Panc1 (cell line): ENCODE data around the gene DSCAM. TPM values are rescaled to one million over a fixed set of nuclear protein-coding genes. Genes with fewer than 3 reads are reported as not detected.

ENCODE experiments used
- ATAC-seq: fragments of 200-7000 bp; cut with Tn5 transposase; 2 replicates; pipeline ENCODE4 v1.9.1; 2020; ENCODE audit warnings: mild to moderate bottlenecking, moderate library complexity
- BruUV-seq: library from RNA; stranded (reverse); fragments of 400-500 nt; replicated peaks from 2 replicates; lab custom pipeline; 2021; lab: Mats Ljungman, UMichigan
- CTCF ChIA-PET: fragments of 300-600 bp; sonication (Branson Sonifier 250); formaldehyde crosslinking; loops from one replicate; lab custom pipeline; 2022; ENCODE audit warnings: antibody characterized with exemption; lab: Charles Lee
- POLR2A ChIA-PET: fragments of 300-600 bp; sonication (Branson Sonifier 250); formaldehyde crosslinking; loops from one replicate; lab custom pipeline; 2022; ENCODE audit warnings: antibody characterized with exemption; lab: Charles Lee
- DNase-seq: peaks from one replicate; pipeline ENCODE4 v3.0.0-alpha.2; 2010; ENCODE audit warnings: low read depth, low spot score
- H3K27ac ChIP-seq: 2 replicates; pipeline ENCODE4 v1.5.1; 2011; ENCODE audit warnings: mild to moderate bottlenecking, low read length, inconsistent platforms
- H3K27me3 ChIP-seq: fragments of 200-500 bp; sonication (Bioruptor generic); 2 replicates; pipeline ENCODE4 v1.6.0; 2014; ENCODE audit warnings: low read length, inconsistent platforms; ENCODE audit not compliant: control insufficient read depth, insufficient read depth
- H3K36me3 ChIP-seq: fragments of 200-500 bp; sonication (Bioruptor generic); 2 replicates; pipeline ENCODE4 v1.5.1; 2014; ENCODE audit warnings: inconsistent platforms, mild to moderate bottlenecking, low read length, moderate library complexity; ENCODE audit not compliant: control insufficient read depth, insufficient read depth
- H3K4me1 ChIP-seq: 2 replicates; pipeline ENCODE4 v1.5.1; 2011; ENCODE audit warnings: inconsistent platforms, mild to moderate bottlenecking, low read length, moderate library complexity; ENCODE audit not compliant: control insufficient read depth, insufficient read depth
- H3K4me3 ChIP-seq, 2 experiments: 2 replicates each; pipeline ENCODE4 v1.5.1; 2011 to 2012; ENCODE audit warnings: low read depth in 2 of 2, low read length in 2 of 2, mild to moderate bottlenecking in 2 of 2, inconsistent platforms in 1 of 2, moderate library complexity in 1 of 2
- H3K9me3 ChIP-seq: fragments of 200-500 bp; sonication (Bioruptor generic); 2 replicates; pipeline ENCODE4 v1.5.1; 2014; ENCODE audit warnings: low read depth, mild to moderate bottlenecking, inconsistent platforms, low read length, moderate library complexity; ENCODE audit not compliant: control insufficient read depth, insufficient read depth
- CTCF ChIP-seq: fragments of 450-650 bp; IDR thresholded peaks from 2 replicates; pipeline ENCODE4 v1.5.1; 2017; ENCODE audit warnings: mild to moderate bottlenecking
- POLR2AphosphoS5 ChIP-seq: IDR thresholded peaks from 2 replicates; pipeline ENCODE4 v1.6.1; 2012; ENCODE audit warnings: mild to moderate bottlenecking, low read depth, low read length, moderate library complexity
- REST ChIP-seq, 2 experiments: IDR thresholded peaks; 2 replicates each; pipeline ENCODE4 v1.6.1; 2011 to 2012; ENCODE audit warnings: low read depth in 2 of 2, control low read depth in 1 of 2, low read length in 1 of 2, mild to moderate bottlenecking in 1 of 2, moderate library complexity in 1 of 2; ENCODE audit not compliant: insufficient read depth in 1 of 2
- SIN3A ChIP-seq: IDR thresholded peaks from 2 replicates; pipeline ENCODE4 v1.6.1; 2012; ENCODE audit warnings: low read depth, mild to moderate bottlenecking, low read length, moderate library complexity, borderline replicate concordance; ENCODE audit not compliant: insufficient read depth
- TCF7L2 ChIP-seq: IDR thresholded peaks from 2 replicates; pipeline ENCODE4 v1.6.1; 2011; ENCODE audit warnings: mild to moderate bottlenecking, low read depth, low read length, inconsistent platforms
- in situ Hi-C: cut with HindIII; loops from 2 replicates; pipeline ENCODE4 v1.10.0; 2016; ENCODE audit warnings: low sequenced_read_pairs, low pct_unique_long_range_greater_than_20kb
- intact Hi-C: fragments of 100-400 bp; cut with micrococcal nuclease; formaldehyde crosslinking; loops from one replicate; pipeline ENCODE4 v1.10.0; 2022; ENCODE audit not compliant: unreplicated experiment
- total RNA-seq: library from RNA; stranded (reverse); gene quantifications from one replicate; pipeline ENCODE4 v1.2.1, GENCODE V29; 2021; ENCODE audit not compliant: unreplicated experiment

DSCAM gene
- total RNA-seq, 1 experiment from 2014 or later: not detected

GRCh38 chr21:40760821-40761220, 86.1 kb downstream of the DSCAM start:
- DNase-seq: no peak
- no peaks in the 10 kb centered on the region for H3K9me3 ChIP-seq
- ATAC-seq: no peak
- no peak overlapping the region for H3K4me3 ChIP-seq
- POLR2A ChIA-PET: no interaction called here
- H3K27me3 ChIP-seq: no peaks in the 10 kb centered on the region
- H3K36me3 ChIP-seq: no peaks in the 10 kb centered on the region
- TF ChIP-seq CTCF: no peak
- no TSS peak for BruUV-seq
- CTCF ChIA-PET: no interaction called here
- in situ Hi-C loops: no loop called here
- intact Hi-C loops: no loop called here
- no peak overlapping the region for H3K27ac ChIP-seq
- no peaks in the 10 kb centered on the region for H3K4me1 ChIP-seq

- Histone ChIP-seq H3K27ac (no peak overlapping the region), H3K9me3 (no peaks in the 10 kb centered on the region), H3K27me3 (no peaks in the 10 kb centered on the region), H3K4me1 (no peaks in the 10 kb centered on the region), H3K4me3 (no peak overlapping the region), H3K36me3 (no peaks in the 10 kb centered on the region)
- DNase-seq (no peak), ATAC-seq (no peak)
- ChIA-PET POLR2A (no interaction called here), CTCF (no interaction called here)
- TF ChIP-seq CTCF: no peak
- TF ChIP-seq SIN3A: no peak
- no peak for TF ChIP-seq POLR2AphosphoS5
- TF ChIP-seq TCF7L2: no peak
- TF ChIP-seq REST (IDR thresholded peaks at IDR 0.05; ENCODE audit: insufficient read depth in 1 of 2, low read depth in 2 of 2, low read length in 1 of 2): no peak
- in situ Hi-C loops (no loop called here), intact Hi-C loops (no loop called here)
- no TSS peak for BruUV-seq
Observed at GRCh38 chr21:40759061-40759460, 87.9 kb downstream of the DSCAM start.

GRCh38 chr21:40757366-40757765, 89.6 kb downstream of the DSCAM start:
- TF ChIP-seq POLR2AphosphoS5: no peak
- no peak for TF ChIP-seq TCF7L2
- no peak for TF ChIP-seq REST (IDR thresholded peaks at IDR 0.05; ENCODE audit: insufficient read depth in 1 of 2, low read depth in 2 of 2, low read length in 1 of 2)
- no peak for TF ChIP-seq SIN3A
- no peak for TF ChIP-seq CTCF
- ATAC-seq (no peak), DNase-seq (no peak)
- intact Hi-C loops (no loop called here), in situ Hi-C loops (no loop called here)
- Histone ChIP-seq H3K27ac (no peak overlapping the region), H3K36me3 (no peaks in the 10 kb centered on the region), H3K27me3 (no peaks in the 10 kb centered on the region), H3K4me1 (no peaks in the 10 kb centered on the region), H3K9me3 (no peaks in the 10 kb centered on the region), H3K4me3 (no peak overlapping the region)
- BruUV-seq: no TSS peak
- ChIA-PET CTCF (no interaction called here), POLR2A (no interaction called here)
